Body of pancreas (tissue), 4 donors: ENCODE results near the gene DIS3L.

Source experiments
- POLR2A ChIP-seq, 3 donors: fragments of 450-650 bp; IDR thresholded peaks; one replicate each; pipeline ENCODE4 v1.6.1; 2016; ENCODE audit warnings: antibody characterized with exemption in 3 of 3, mild to moderate bottlenecking in 2 of 3
- TF ChIP-seq, protein P1 (sequence below), 7 experiments: fragments of 450-650 bp in 4 of 7; fragments of 200-600 bp in 3 of 7; sonication (generic) in 3 of 7; IDR thresholded peaks; one replicate each; pipeline ENCODE4 v1.5.1; 2016 to 2019; ENCODE audit warnings: antibody characterized with exemption in 7 of 7

DNA sequence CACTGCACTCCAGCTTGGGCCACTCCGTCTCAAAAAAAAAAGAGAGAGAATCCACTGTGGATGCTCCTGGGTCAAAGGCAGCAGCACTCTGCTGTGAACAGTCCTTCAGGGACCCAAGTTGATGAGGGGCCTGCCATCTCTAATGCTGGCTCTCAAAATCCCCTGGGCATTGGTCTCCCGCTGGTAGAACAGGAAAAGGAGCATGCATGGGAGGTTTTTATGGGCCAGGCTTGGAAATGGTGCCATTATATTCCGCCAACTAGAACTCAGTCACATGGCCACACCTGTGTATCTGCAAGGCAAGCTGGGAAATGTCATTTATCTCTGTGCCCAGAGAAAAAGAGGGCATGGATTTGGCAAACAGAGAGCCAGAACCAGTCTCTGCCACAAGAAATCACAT is 3.4 kb upstream of the DIS3L start:
- TF ChIP-seq, protein P1, sequence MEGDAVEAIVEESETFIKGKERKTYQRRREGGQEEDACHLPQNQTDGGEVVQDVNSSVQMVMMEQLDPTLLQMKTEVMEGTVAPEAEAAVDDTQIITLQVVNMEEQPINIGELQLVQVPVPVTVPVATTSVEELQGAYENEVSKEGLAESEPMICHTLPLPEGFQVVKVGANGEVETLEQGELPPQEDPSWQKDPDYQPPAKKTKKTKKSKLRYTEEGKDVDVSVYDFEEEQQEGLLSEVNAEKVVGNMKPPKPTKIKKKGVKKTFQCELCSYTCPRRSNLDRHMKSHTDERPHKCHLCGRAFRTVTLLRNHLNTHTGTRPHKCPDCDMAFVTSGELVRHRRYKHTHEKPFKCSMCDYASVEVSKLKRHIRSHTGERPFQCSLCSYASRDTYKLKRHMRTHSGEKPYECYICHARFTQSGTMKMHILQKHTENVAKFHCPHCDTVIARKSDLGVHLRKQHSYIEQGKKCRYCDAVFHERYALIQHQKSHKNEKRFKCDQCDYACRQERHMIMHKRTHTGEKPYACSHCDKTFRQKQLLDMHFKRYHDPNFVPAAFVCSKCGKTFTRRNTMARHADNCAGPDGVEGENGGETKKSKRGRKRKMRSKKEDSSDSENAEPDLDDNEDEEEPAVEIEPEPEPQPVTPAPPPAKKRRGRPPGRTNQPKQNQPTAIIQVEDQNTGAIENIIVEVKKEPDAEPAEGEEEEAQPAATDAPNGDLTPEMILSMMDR (IDR thresholded peaks at IDR 0.05): no peak
- no peak for TF ChIP-seq POLR2A (IDR thresholded peaks at IDR 0.05)
